Caki2 (cell line): Measurements from ENCODE around the gene NKX2-2. TPM values are rescaled to one million over a fixed set of nuclear protein-coding genes. Genes with fewer than 3 reads are reported as not detected.
A peak's percentile ranks its signal among the peaks of the same experiment; 100 is the strongest.

Source experiments
- DNase-seq: peaks from one replicate; pipeline ENCODE4 v3.0.0-alpha.2; 2015; ENCODE audit warnings: low read depth
- in situ Hi-C: cut with HindIII; loops from 2 replicates; pipeline ENCODE4 v1.10.0; 2016; ENCODE audit warnings: low sequenced_read_pairs, low pct_unique_long_range_greater_than_20kb, mixed read lengths
- total RNA-seq: library from RNA; depleted of rRNA; stranded (reverse); fragments of >200 nt; shearing (Covaris generic); gene quantifications from 2 replicates; pipeline ENCODE4 v1.2.3, GENCODE V29; 2014; ENCODE audit warnings: low replicate concordance; rRNA removed

Gene NKX2-2
- not detected in 2 replicates for total RNA-seq

- in situ Hi-C loops: no loop called here
- DNase-seq: peak; percentile 28
Measured at GRCh38 chr20:21513881-21514540, at the start of gene NKX2-2. Gene NKX2-2, minus strand, starts transcription at chr20:21514064. Its CDS starts 395 bp downstream, at chr20:21513669.

GRCh38 chr20:21562656-21563055 lies 48.8 kb upstream of the NKX2-2 start:
- DNase-seq: no peak
- in situ Hi-C loops: no loop called here

DNA sequence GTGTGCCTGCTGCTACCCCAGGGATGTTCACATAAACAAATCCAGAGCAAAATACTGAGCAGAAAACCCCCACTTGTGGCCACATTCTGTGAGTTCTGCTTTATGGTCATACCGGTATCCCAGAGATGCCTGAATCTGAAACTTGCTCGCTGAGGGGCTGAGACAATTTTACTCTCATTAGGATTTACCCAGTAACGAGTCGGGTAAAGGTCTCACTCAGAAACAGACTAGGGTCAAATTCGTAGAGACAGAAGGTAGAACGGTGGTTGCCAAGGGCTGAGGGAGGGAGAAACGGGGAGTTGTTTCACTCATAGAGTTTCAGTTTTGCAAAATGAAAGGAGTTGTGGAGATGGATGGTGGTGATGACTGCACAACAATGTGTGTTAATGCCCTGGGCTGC lies 45.4 kb upstream of the NKX2-2 start:
- in situ Hi-C loops: no loop called here
- DNase-seq: no peak

GRCh38 chr20:21557241-21558020 lies 43.6 kb upstream of the NKX2-2 start:
- in situ Hi-C loops: no loop called here
- no peak for DNase-seq

DNA sequence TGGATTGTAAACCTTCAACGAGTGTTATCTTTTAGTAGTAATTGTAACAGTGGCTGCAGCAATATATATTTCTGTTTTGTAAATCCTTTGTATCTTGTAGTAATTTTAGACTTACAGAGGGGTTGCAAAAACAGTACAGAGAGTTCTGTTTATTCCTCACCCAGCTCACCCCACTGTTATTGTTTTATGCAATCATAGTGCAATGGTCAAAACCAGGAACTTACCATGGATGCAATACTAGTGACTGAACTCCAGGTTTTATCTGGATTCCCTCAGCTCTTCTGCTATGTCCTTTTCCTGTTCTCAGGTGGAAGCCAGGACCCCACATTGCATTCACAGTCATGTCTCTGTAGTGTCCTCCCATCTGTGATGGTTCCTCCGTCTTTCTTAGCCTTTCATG lies 42.5 kb upstream of the NKX2-2 start:
- DNase-seq: no peak
- in situ Hi-C loops: no loop called here

- DNase-seq: no peak
- in situ Hi-C loops: no loop called here
Measured at GRCh38 chr20:21555470-21556120, 41.7 kb upstream of the NKX2-2 start.

GRCh38 chr20:21554985-21555384 lies 41.1 kb upstream of the NKX2-2 start:
- in situ Hi-C loops: no loop called here
- no peak for DNase-seq

GRCh38 chr20:21554376-21554890 lies 40.6 kb upstream of the NKX2-2 start:
- in situ Hi-C loops: no loop called here
- no peak for DNase-seq

GRCh38 chr20:21550587-21550986 lies 36.7 kb upstream of the NKX2-2 start:
- in situ Hi-C loops: no loop called here
- DNase-seq: no peak

GRCh38 chr20:21548390-21549035 lies 34.6 kb upstream of the NKX2-2 start:
- no peak for DNase-seq
- in situ Hi-C loops: no loop called here

DNA sequence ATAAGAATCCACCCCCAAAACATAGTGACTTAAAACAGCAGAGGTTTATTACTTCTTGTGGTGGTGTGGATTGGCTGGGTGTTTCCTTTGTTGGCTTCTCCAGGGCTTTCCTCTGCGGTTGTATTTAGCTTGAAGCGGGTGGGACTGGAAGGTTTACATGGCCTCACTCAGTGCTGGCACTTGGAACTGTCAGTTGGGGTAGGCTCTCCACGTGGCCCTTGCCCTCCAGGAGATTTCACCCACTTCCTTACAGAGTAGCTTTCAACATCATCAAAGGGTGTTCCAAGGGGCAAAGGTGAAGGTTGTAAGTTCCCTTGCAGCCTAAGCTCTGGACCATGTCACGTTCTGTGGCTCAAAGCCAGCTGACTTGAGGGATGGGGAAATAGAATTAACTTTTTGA lies 32.5 kb upstream of the NKX2-2 start:
- in situ Hi-C loops: no loop called here
- DNase-seq: no peak

- DNase-seq: no peak
- in situ Hi-C loops: no loop called here
Measured at GRCh38 chr20:21539512-21539911, 25.6 kb upstream of the NKX2-2 start.

DNA sequence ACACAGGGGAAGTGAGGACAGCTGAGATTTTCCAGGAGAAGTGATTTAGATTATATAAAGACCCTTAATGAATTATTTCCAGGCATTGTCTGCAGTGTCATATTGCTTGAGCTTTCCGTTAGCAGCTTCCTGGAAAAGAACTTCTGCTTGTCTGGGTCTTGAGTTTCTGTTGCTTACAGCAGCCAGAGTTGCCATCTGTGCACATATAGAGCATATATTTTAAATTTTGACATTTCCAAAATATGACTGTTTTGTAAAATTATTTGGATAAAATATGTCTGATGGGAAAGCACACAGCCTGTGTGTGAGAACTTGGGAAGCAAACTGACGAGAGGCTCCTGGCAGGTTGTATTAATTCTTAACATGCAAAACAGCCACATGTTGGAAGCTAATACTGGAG lies 21.0 kb upstream of the NKX2-2 start:
- in situ Hi-C loops: no loop called here
- DNase-seq: no peak

GRCh38 chr20:21534453-21534852 lies 20.6 kb upstream of the NKX2-2 start:
- DNase-seq: no peak
- in situ Hi-C loops: no loop called here

DNA sequence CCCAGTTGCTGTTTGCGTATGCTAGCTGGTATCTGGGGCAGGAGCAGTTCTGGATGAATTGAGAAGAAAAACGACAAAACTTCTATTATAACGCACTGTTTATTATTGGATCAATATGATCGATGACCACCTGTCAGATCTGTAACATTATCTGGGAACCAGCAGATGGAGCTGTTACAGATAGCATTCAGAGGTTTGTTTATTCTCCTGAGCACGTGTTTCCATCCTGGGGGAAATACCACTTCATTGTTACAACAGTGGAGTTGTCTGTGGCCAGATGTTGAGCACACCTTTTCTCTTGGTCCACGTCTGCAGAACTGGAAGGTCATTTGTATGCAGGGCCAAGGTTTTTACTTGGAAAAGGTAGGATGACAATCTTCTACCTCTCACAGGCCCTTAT lies 16.0 kb upstream of the NKX2-2 start:
- peak; percentile 17 for DNase-seq
- in situ Hi-C loops: no loop called here

- in situ Hi-C loops: no loop called here
- no peak for DNase-seq
Measured at GRCh38 chr20:21528870-21529269, 15.0 kb upstream of the NKX2-2 start.

GRCh38 chr20:21527908-21528307 lies 14.0 kb upstream of the NKX2-2 start:
- in situ Hi-C loops: no loop called here
- DNase-seq: no peak

GRCh38 chr20:21526776-21527175 lies 12.9 kb upstream of the NKX2-2 start:
- DNase-seq: peak; percentile 44
- in situ Hi-C loops: no loop called here

DNA sequence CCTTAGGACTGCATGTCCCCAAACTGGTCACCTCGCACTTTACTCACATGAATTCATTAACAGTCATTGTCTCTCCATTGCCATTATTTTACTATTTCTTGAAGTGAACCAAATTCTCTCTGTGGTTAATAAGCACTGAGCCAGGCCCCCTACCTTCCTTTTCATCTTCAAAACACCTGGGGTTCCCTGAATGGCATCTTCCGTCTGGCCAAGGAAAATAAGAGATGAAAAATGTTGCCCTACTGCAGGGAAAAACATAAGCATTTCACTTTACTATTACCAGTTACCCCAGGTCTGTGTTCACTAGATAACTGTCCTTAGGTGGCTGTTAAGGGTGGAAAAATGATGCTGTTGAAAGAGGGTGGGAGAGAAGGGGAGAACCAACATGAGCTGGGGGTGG lies 10.0 kb upstream of the NKX2-2 start:
- in situ Hi-C loops: no loop called here
- DNase-seq: no peak
